ENCODE measurements around the gene SLC8A1. TPM values are rescaled to one million over a fixed set of nuclear protein-coding genes. Genes with fewer than 3 reads are reported as not detected.

The SLC8A1 gene
- total RNA-seq, 2 donors from 2014 or later: 4.7 to 6.3 TPM

GRCh38 chr2:40181855-40182254 is 270.0 kb downstream of the SLC8A1 start:
- Histone ChIP-seq H3K36me3 (ENCODE audit: control insufficient read depth, insufficient read depth, low read length) (no peaks in the 10 kb centered on the region), H3K27me3 (ENCODE audit: control insufficient read depth, insufficient read depth, low read length, poor library complexity, severe bottlenecking) (no peaks in the 10 kb centered on the region), H3K4me3 (ENCODE audit: low read length) (no peak overlapping the region), H3K27ac (ENCODE audit: low read depth, low read length) (no peak overlapping the region), H3K4me1 (ENCODE audit: control insufficient read depth, insufficient read depth, low read length) (no peaks in the 10 kb centered on the region), H3K9me3 (ENCODE audit: control insufficient read depth, low read length) (no peaks in the 10 kb centered on the region), H3K9ac (ENCODE audit: extremely low read depth, low read length, poor library complexity, severe bottlenecking) (no peak overlapping the region)
- Mint-ChIP-seq H3K36me3 (ENCODE audit: low read depth) (no peaks in the 10 kb centered on the region), H3K27ac (no peak overlapping the region), H3K27me3 (ENCODE audit: insufficient read depth) (no peaks in the 10 kb centered on the region), H3K9me3 (no peaks in the 10 kb centered on the region), H3K4me3 (no peak overlapping the region), H3K4me1 (no peaks in the 10 kb centered on the region)
- no peak for TF ChIP-seq CTCF (conservative IDR thresholded peaks at IDR 0.05)
- no peak for DNase-seq
- WGBS, 2 experiments (ENCODE audit: insufficient coverage in 1 of 2, insufficient read length in 1 of 2): 86 to 90% methylated on average over 1 to 3 of the region's 3 CpGs

- H3K9ac ChIP-seq (ENCODE audit: extremely low read depth, low read length, poor library complexity, severe bottlenecking): no peak overlapping the region
- no peaks in the 10 kb centered on the region for H3K36me3 ChIP-seq (ENCODE audit: control insufficient read depth, insufficient read depth, low read length)
- no peak overlapping the region for H3K27ac Mint-ChIP-seq
- H3K4me1 ChIP-seq (ENCODE audit: control insufficient read depth, insufficient read depth, low read length): no peaks in the 10 kb centered on the region
- H3K4me1 Mint-ChIP-seq: no peaks in the 10 kb centered on the region
- no peak overlapping the region for H3K27ac ChIP-seq (ENCODE audit: low read depth, low read length)
- WGBS, 2 experiments (ENCODE audit: insufficient coverage in 1 of 2, insufficient read length in 1 of 2): 92 to 96% methylated on average over 2 of the region's 2 CpGs
- H3K4me3 Mint-ChIP-seq: no peak overlapping the region
- H3K9me3 Mint-ChIP-seq: no peaks in the 10 kb centered on the region
- no peaks in the 10 kb centered on the region for H3K9me3 ChIP-seq (ENCODE audit: control insufficient read depth, low read length)
- TF ChIP-seq CTCF (conservative IDR thresholded peaks at IDR 0.05): no peak
- H3K36me3 Mint-ChIP-seq (ENCODE audit: low read depth): no peaks in the 10 kb centered on the region
- H3K4me3 ChIP-seq (ENCODE audit: low read length): no peak overlapping the region
- no peak for DNase-seq
- no peaks in the 10 kb centered on the region for H3K27me3 Mint-ChIP-seq (ENCODE audit: insufficient read depth)
- no peaks in the 10 kb centered on the region for H3K27me3 ChIP-seq (ENCODE audit: control insufficient read depth, insufficient read depth, low read length, poor library complexity, severe bottlenecking)
These were observed 272.1 kb downstream of the SLC8A1 start for GRCh38 chr2:40179801-40180200.

- Histone ChIP-seq H3K4me1 (ENCODE audit: control insufficient read depth, insufficient read depth, low read length) (no peaks in the 10 kb centered on the region), H3K9me3 (ENCODE audit: control insufficient read depth, low read length) (no peaks in the 10 kb centered on the region), H3K36me3 (ENCODE audit: control insufficient read depth, insufficient read depth, low read length) (no peaks in the 10 kb centered on the region), H3K27me3 (ENCODE audit: control insufficient read depth, insufficient read depth, low read length, poor library complexity, severe bottlenecking) (no peaks in the 10 kb centered on the region), H3K27ac (ENCODE audit: low read depth, low read length) (no peak overlapping the region), H3K4me3 (ENCODE audit: low read length) (no peak overlapping the region), H3K9ac (ENCODE audit: extremely low read depth, low read length, poor library complexity, severe bottlenecking) (no peak overlapping the region)
- Mint-ChIP-seq H3K4me3 (no peak overlapping the region), H3K27ac (no peak overlapping the region), H3K4me1 (no peaks in the 10 kb centered on the region), H3K36me3 (ENCODE audit: low read depth) (no peaks in the 10 kb centered on the region), H3K9me3 (no peaks in the 10 kb centered on the region), H3K27me3 (ENCODE audit: insufficient read depth) (no peaks in the 10 kb centered on the region)
- 89 to 100% methylated on average over 1 to 3 of the region's 3 CpGs for WGBS, 2 experiments (ENCODE audit: insufficient coverage in 1 of 2, insufficient read length in 1 of 2)
- TF ChIP-seq CTCF (conservative IDR thresholded peaks at IDR 0.05): no peak
- DNase-seq: no peak
These were observed 272.9 kb downstream of the SLC8A1 start for GRCh38 chr2:40178971-40179370.
